ENCODE measurements around the gene ARID4B.
"Not testable (repeated sequence)": the region's sequence is repeated elsewhere in the genome, so short reads cannot be mapped to it uniquely, and the experiment has no call there.

Gene ARID4B

GRCh38 chr1:235227414-235227813 is 100.6 kb downstream of the ARID4B start:
- no peak overlapping the region for H3K9ac ChIP-seq (ENCODE audit: low read length)
- no peak overlapping the region for H3K4me3 ChIP-seq (ENCODE audit: low read length)
- H3K9me3 ChIP-seq (ENCODE audit: control insufficient read depth, low read length), result no peaks in the 10 kb centered on the region
- H3K27me3 ChIP-seq (ENCODE audit: control insufficient read depth, insufficient read depth, low read length), result no peaks in the 10 kb centered on the region
- no peaks in the 10 kb centered on the region for H3K4me1 ChIP-seq (ENCODE audit: control insufficient read depth, insufficient read depth, low read length)
- H3K36me3 ChIP-seq (ENCODE audit: control insufficient read depth, insufficient read depth, low read length), result no peaks in the 10 kb centered on the region

DNA sequence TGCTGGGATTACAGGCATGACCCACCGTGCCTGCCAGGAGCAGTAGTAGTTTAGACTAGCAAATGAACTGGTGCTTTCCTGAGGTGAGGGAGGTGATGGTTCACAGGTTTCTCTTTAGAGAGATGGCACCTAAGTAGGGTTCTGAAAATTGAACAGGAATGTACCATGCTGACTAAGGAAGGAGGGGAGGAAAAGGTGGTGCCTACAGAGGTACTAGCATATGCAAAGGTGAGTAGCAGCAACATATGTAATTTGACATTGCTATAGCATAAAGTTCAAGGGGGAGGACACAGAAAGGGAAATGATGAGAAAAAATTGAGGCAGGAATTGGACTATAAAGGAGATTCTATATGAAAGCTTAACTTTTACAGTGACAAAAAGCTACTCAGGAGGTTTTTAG is 101.0 kb downstream of the ARID4B start:
- no peaks in the 10 kb centered on the region for H3K36me3 ChIP-seq (ENCODE audit: control insufficient read depth, insufficient read depth, low read length)
- H3K4me3 ChIP-seq (ENCODE audit: low read length), result no peak overlapping the region
- no peak overlapping the region for H3K9ac ChIP-seq (ENCODE audit: low read length)

DNA sequence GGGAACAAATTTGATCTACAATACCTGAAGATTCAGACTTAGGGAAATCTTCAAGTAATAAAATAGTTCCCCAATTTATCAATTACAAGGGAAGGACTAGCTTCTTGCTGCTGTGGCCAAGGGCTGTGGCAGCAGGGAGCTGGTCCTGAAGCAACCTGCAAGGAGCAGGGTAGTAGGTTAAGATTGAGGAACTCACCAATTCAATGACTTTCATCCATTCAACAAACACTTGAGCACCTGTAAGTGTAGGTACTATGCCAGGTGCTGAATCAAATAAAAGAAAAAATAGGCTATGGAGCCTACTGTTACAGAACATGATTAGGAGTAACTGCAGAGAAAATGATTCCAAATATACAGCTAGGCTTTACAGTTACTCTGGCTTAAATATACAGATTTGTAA is 102.7 kb downstream of the ARID4B start:
- Histone ChIP-seq H3K27me3 (ENCODE audit: control insufficient read depth, insufficient read depth, low read length) (no peaks in the 10 kb centered on the region), H3K4me1 (ENCODE audit: control insufficient read depth, insufficient read depth, low read length) (no peaks in the 10 kb centered on the region), H3K9ac (ENCODE audit: low read length) (no peak overlapping the region), H3K9me3 (ENCODE audit: control insufficient read depth, low read length) (no peaks in the 10 kb centered on the region), H3K36me3 (ENCODE audit: control insufficient read depth, insufficient read depth, low read length) (no peaks in the 10 kb centered on the region), H3K4me3 (ENCODE audit: low read length) (no peak overlapping the region)

More for the DNA sequence above, 101.0 kb downstream of the ARID4B start:
- H3K27me3 ChIP-seq (ENCODE audit: control insufficient read depth, insufficient read depth, low read length), result no peaks in the 10 kb centered on the region
- no peaks in the 10 kb centered on the region for H3K9me3 ChIP-seq (ENCODE audit: control insufficient read depth, low read length)
- H3K4me1 ChIP-seq (ENCODE audit: control insufficient read depth, insufficient read depth, low read length), result no peaks in the 10 kb centered on the region

DNA sequence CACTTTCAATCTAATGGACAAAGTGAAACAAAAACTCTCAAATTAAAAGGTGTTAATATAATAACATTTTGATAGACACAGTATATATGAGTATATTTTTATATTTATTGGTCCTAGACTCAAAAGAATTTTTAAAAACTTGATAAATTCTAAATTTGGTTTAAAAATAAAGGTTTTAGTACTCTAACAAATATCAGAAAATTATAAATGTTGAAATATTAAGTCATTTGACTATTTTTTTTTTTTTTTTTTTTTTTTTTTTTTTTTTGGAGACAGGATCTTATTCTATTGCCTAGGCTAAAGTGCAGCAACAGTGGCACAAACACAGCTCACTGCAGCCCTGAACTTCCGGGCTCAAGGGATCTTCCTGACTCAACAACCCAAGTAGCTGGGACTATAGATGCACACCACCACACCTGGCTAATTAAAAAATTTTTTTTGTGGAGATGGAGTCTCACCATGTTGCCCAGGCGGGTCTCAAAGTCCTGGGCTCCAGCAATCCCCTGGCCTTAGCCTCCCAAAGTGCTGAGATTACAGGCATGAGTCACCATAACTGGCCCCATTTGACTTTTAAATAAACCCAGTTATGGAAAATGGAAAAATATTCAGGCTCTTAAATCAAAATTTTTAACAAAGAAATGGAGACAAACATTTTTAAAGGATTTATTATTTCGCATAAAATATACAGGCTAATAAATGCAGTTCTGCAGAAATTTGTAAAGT is 106.2 kb downstream of the ARID4B start:
- Histone ChIP-seq H3K9ac (ENCODE audit: low read length) (no peak overlapping the region), H3K4me1 (ENCODE audit: control insufficient read depth, insufficient read depth, low read length) (no peaks in the 10 kb centered on the region), H3K9me3 (ENCODE audit: control insufficient read depth, low read length) (no peaks in the 10 kb centered on the region), H3K36me3 (ENCODE audit: control insufficient read depth, insufficient read depth, low read length) (no peaks in the 10 kb centered on the region), H3K4me3 (ENCODE audit: low read length) (no peak overlapping the region), H3K27me3 (ENCODE audit: control insufficient read depth, insufficient read depth, low read length) (no peaks in the 10 kb centered on the region)

DNA sequence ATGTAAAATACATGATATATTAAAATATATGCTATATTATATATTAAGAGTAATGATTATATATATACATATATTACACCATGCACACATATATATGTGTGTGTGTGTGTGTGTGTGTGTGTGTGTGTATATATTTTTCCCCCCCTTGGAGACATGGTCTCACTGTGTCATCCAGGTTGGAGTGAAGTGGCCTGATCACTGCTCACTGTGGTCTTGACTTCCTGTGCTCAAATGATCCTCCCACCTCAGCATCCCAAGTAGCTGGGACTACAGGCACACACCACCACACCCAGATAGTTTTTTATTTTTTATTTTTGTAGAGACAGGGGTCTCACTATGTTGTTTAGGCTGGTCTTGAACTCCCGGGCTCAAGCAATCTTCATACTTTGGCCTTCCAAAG is 112.5 kb downstream of the ARID4B start:
- H3K27me3 ChIP-seq (ENCODE audit: control insufficient read depth, insufficient read depth, low read length), result no peaks in the 10 kb centered on the region
- H3K4me1 ChIP-seq (ENCODE audit: control insufficient read depth, insufficient read depth, low read length), result no peaks in the 10 kb centered on the region
- no peaks in the 10 kb centered on the region for H3K9me3 ChIP-seq (ENCODE audit: control insufficient read depth, low read length)
- H3K36me3 ChIP-seq (ENCODE audit: control insufficient read depth, insufficient read depth, low read length), result no peaks in the 10 kb centered on the region
- no peak overlapping the region for H3K4me3 ChIP-seq (ENCODE audit: low read length)
- H3K9ac ChIP-seq (ENCODE audit: low read length), result no peak overlapping the region

DNA sequence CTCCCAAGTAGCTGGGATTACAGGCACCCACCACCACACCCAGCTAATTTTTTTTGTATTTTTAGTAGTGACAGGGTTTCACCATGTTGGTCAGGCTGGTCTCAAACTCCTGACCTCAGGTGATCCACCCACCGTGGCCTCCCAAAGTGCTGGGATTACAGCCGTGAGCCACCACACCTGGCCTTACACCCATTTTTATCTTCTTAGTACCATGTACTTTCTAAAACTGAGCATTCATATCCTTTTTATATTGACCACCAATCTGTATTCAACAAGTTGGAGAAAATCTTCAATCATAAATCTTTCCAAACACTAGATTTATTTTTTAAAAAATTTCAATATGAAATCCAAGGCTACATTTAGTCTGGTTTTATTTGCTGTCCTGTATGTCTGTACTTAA is 113.0 kb downstream of the ARID4B start:
- H3K9me3 ChIP-seq (ENCODE audit: control insufficient read depth, low read length); H3K27me3 ChIP-seq (ENCODE audit: control insufficient read depth, insufficient read depth, low read length); H3K4me3 ChIP-seq (ENCODE audit: low read length); H3K4me1 ChIP-seq (ENCODE audit: control insufficient read depth, insufficient read depth, low read length); H3K36me3 ChIP-seq (ENCODE audit: control insufficient read depth, insufficient read depth, low read length); H3K9ac ChIP-seq (ENCODE audit: low read length): not testable (repeated sequence)

DNA sequence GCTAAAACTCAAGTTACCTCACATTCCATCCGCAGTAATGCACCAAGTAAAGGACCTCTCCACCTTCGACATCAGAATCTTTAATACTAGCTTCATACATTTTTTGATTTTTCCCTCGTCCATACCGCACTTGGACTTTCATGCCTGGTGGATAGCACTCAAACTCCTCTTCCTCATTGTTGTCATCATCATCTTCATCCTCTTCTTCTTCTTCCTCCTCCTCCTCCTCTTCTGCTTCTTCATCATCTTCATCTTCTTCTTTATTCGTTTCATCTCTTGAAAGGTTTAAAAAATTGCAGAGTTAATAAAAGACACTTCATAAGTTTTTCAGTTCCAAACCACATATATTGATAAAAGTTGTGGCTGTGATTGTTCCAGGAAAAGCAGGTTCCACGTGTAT is 114.2 kb downstream of the ARID4B start:
- no peaks in the 10 kb centered on the region for H3K4me1 ChIP-seq (ENCODE audit: control insufficient read depth, insufficient read depth, low read length)
- no peak overlapping the region for H3K9ac ChIP-seq (ENCODE audit: low read length)
- no peaks in the 10 kb centered on the region for H3K27me3 ChIP-seq (ENCODE audit: control insufficient read depth, insufficient read depth, low read length)
- H3K4me3 ChIP-seq (ENCODE audit: low read length), result no peak overlapping the region
- H3K36me3 ChIP-seq (ENCODE audit: control insufficient read depth, insufficient read depth, low read length), result no peaks in the 10 kb centered on the region
- H3K9me3 ChIP-seq (ENCODE audit: control insufficient read depth, low read length), result no peaks in the 10 kb centered on the region

GRCh38 chr1:235211517-235211916 is 116.5 kb downstream of the ARID4B start:
- no peaks in the 10 kb centered on the region for H3K9me3 ChIP-seq (ENCODE audit: control insufficient read depth, low read length)
- no peaks in the 10 kb centered on the region for H3K36me3 ChIP-seq (ENCODE audit: control insufficient read depth, insufficient read depth, low read length)
- no peaks in the 10 kb centered on the region for H3K4me1 ChIP-seq (ENCODE audit: control insufficient read depth, insufficient read depth, low read length)
- no peaks in the 10 kb centered on the region for H3K27me3 ChIP-seq (ENCODE audit: control insufficient read depth, insufficient read depth, low read length)
- no peak overlapping the region for H3K9ac ChIP-seq (ENCODE audit: low read length)
- no peak overlapping the region for H3K4me3 ChIP-seq (ENCODE audit: low read length)

GRCh38 chr1:235207209-235207565 is 120.8 kb downstream of the ARID4B start:
- Histone ChIP-seq H3K27me3 (ENCODE audit: control insufficient read depth, insufficient read depth, low read length) (no peaks in the 10 kb centered on the region), H3K4me1 (ENCODE audit: control insufficient read depth, insufficient read depth, low read length) (no peaks in the 10 kb centered on the region), H3K9ac (ENCODE audit: low read length) (no peak overlapping the region), H3K36me3 (ENCODE audit: control insufficient read depth, insufficient read depth, low read length) (no peaks in the 10 kb centered on the region), H3K4me3 (ENCODE audit: low read length) (no peak overlapping the region), H3K9me3 (ENCODE audit: control insufficient read depth, low read length) (no peaks in the 10 kb centered on the region)

DNA sequence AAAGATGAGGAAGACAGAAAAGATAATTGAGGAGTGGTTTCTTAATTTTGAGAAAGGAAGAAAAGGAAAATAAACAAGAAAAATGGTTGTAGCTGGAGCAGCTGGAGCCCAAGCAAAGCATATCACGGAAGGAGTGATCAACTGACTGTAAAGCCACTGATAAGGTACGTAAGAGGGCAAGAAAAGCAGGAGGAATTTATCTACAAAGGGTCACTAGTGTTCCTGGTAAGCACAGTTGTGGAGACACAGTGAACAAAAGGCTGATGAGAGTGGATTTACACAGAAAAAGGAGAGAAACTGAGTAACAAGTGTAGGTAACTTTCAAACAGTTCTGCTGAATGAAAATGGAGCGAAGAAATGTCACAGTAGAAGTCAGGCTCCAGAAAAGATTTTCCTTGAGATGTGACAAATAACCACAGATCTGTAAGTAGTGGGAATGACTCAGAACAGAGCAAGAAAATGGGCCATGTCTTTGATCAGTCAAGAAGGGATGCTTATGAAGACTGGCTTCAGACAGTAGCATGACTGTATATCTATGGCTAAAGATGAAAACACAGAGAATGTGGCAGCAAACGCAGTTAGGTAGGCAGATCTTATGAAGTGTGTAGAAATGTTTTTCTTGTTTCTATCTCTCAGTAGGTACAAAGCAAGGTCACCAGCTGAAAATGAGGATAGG is 121.3 kb downstream of the ARID4B start:
- Histone ChIP-seq H3K36me3 (ENCODE audit: control insufficient read depth, insufficient read depth, low read length) (no peaks in the 10 kb centered on the region), H3K27me3 (ENCODE audit: control insufficient read depth, insufficient read depth, low read length) (no peaks in the 10 kb centered on the region), H3K4me3 (ENCODE audit: low read length) (no peak overlapping the region), H3K4me1 (ENCODE audit: control insufficient read depth, insufficient read depth, low read length) (no peaks in the 10 kb centered on the region), H3K9me3 (ENCODE audit: control insufficient read depth, low read length) (no peaks in the 10 kb centered on the region), H3K9ac (ENCODE audit: low read length) (no peak overlapping the region)

DNA sequence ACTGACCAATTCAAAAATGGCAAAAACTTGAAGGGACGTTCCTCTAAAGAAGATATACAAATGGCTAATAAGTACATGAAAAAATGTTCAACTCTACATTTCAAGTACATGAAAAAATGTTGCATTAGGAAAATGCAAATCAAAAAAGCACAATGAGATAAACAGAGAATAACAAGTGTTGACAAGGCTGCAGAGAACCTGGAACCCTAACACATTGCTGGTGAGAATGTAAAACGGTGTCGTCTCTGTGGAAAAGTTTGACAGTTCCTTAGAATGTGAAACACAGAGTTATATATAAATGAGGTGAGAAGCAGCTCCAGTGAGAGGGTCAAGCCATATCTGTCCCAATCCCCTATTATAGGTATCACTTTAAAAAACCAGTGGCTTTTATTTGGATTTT is 122.3 kb downstream of the ARID4B start:
- no peaks in the 10 kb centered on the region for H3K4me1 ChIP-seq (ENCODE audit: control insufficient read depth, insufficient read depth, low read length)
- H3K36me3 ChIP-seq (ENCODE audit: control insufficient read depth, insufficient read depth, low read length), result no peaks in the 10 kb centered on the region
- no peak overlapping the region for H3K4me3 ChIP-seq (ENCODE audit: low read length)
- H3K27me3 ChIP-seq (ENCODE audit: control insufficient read depth, insufficient read depth, low read length), result no peaks in the 10 kb centered on the region
- no peak overlapping the region for H3K9ac ChIP-seq (ENCODE audit: low read length)
- H3K9me3 ChIP-seq (ENCODE audit: control insufficient read depth, low read length), result no peaks in the 10 kb centered on the region

GRCh38 chr1:235203428-235203827 is 124.6 kb downstream of the ARID4B start:
- H3K36me3 ChIP-seq (ENCODE audit: control insufficient read depth, insufficient read depth, low read length), result no peaks in the 10 kb centered on the region
- H3K9me3 ChIP-seq (ENCODE audit: control insufficient read depth, low read length), result no peaks in the 10 kb centered on the region

More at GRCh38 chr1:235203428-235203827, 124.6 kb downstream of the ARID4B start:
- Histone ChIP-seq H3K9ac (ENCODE audit: low read length) (no peak overlapping the region), H3K27me3 (ENCODE audit: control insufficient read depth, insufficient read depth, low read length) (no peaks in the 10 kb centered on the region), H3K4me3 (ENCODE audit: low read length) (no peak overlapping the region), H3K4me1 (ENCODE audit: control insufficient read depth, insufficient read depth, low read length) (no peaks in the 10 kb centered on the region)

Data from mucosa of stomach (tissue), 1 donor.